Motor neuron (in vitro differentiated cells): ENCODE results near the gene UBE2G2. TPM values are rescaled to one million over a fixed set of nuclear protein-coding genes. Genes with fewer than 3 reads are reported as not detected.

Experiments used
- ATAC-seq, 8 experiments: fragments of 200-7000 bp; cut with Tn5 transposase; replicated peaks in 6 of 8; 2 replicates each; pipeline ENCODE4 v1.8.0; 2021; ENCODE audit warnings: mild to moderate bottlenecking in 8 of 8, moderate library complexity in 8 of 8
- H3K27ac ChIP-seq, 2 donors: fragments of 250-450 bp; sonication (Bioruptor Pico); 2 replicates each; pipeline ENCODE4 v1.9.0; 2021; ENCODE audit warnings: antibody characterized with exemption in 2 of 2, mild to moderate bottlenecking in 2 of 2, moderate library complexity in 1 of 2
- H3K4me1 ChIP-seq, 2 donors: fragments of 250-450 bp; sonication (Bioruptor Pico); replicated peaks in 1 of 2; 2 replicates each; pipeline ENCODE4 v1.6.1; 2021; ENCODE audit warnings: antibody characterized with exemption in 2 of 2, mild to moderate bottlenecking in 2 of 2, moderate library complexity in 1 of 2
- H3K4me3 ChIP-seq, 5 donors: fragments of 250-450 bp; sonication (Bioruptor Pico); 2 replicates each; pipeline ENCODE4 v1.9.0; 2021; ENCODE audit warnings: antibody characterized with exemption in 5 of 5, mild to moderate bottlenecking in 5 of 5, moderate library complexity in 4 of 5
- WGBS, 10 experiments: fragments of 450-650 bp; shearing (Covaris generic); methylation state at CpG; one replicate each; pipeline ENCODE4 v1.0.0; 2022; 5-methylcytosine and 5-hydroxymethylcytosine counted together
- in situ Hi-C, 9 experiments: fragments of 400-800 bp; cut with MboI; loops; one replicate each; pipeline ENCODE4 v1.15.0; 2021; ENCODE audit warnings: low sequenced_read_pairs in 9 of 9, low pct_unique_long_range_greater_than_20kb in 2 of 9; ENCODE audit not compliant: unreplicated experiment in 9 of 9
- total RNA-seq, 8 experiments: library from RNA; unstranded; fragments of 300-600 nt; gene quantifications; 2 replicates each; pipeline versions ENCODE4 v1.2.3 to v1.2.4, GENCODE V29; 2022

Gene UBE2G2
- total RNA-seq, 8 experiments from 2014 or later = 32.6 to 142 (median 54.7) TPM

DNA sequence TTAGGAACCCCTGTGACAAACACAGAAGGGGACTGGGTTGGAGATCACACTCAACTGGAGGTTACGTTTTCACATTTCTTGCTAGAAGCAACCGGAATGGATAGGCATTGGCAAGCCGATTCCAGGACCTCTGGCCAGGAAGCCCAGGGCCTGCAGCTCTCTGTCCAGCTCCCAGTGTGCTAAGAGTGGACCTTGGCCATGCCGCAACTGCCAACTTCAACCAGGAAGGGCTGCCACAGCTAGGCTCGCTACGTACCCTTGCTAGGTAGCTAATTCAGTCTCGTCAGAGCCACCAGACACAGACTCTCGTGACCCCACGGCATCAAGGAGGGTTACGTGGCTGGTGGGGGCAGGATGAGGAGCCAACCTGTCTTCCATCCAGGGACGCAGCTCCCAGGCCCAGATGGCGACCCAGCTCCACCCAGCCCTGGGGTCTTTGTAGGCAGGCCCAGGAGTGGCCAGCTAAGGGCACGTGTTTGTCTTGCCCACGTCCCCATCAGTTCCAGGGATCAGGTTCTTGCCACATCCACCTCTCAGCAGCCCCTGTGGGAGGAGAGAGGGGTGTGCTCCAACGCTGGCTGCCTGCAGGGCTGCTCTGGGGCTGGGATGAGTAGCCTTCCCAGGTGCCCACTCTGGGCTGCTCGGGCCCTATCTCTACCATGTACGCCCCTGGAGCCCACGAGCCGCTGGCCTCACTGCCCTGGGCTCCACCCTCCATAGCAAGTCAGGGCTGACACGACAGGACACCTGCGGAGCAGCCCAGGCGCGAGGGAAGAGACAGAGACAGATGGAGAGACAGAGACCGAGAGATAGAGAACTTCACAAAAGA is 39.2 kb downstream of the UBE2G2 start:
- H3K4me3 ChIP-seq = no peak overlapping the region
- ATAC-seq = no peak
- peaks cover under 1 to 6% of the 10 kb centered on the region in 2 donors for H3K4me1 ChIP-seq
- in situ Hi-C loops = no loop called here
- WGBS, 10 experiments = 47 to 100% (median 89%) methylated on average over 1 to 9 of the region's 24 CpGs; no CpG with 5 or more reads in 2 of the 10 experiments
- no peak overlapping the region for H3K27ac ChIP-seq

DNA sequence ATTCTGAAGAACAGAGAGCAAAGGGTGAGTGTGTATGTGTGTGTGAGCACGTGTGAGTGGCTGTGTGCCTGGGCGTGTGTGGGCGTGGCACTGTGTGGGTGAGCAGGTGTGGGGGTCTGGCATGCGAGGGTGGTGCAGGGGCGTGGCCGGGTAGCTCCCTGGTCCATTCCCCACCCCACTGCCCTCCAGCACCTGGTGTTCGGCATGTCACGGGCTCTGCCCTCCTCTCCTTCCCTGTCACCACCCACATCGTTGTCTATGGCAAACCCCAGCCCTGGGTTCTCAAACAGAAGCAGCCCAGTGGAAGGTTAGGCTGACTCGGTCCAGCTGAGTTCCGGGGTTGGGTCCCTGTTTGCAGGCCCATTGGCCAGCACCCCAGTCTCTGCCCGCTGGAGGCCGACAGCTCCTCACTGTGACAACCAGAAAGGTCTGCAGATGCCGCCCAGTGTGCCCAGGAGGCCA is 39.8 kb downstream of the UBE2G2 start:
- H3K4me3 ChIP-seq = no peak overlapping the region
- H3K4me1 ChIP-seq = peaks cover 0 to 3% of the 10 kb centered on the region in 2 donors
- 49 to 87% (median 84%) methylated on average over 3 to 4 of the region's 14 CpGs; no CpG with 5 or more reads in 7 of the 10 experiments for WGBS, 10 experiments
- no peak for ATAC-seq
- no peak overlapping the region for H3K27ac ChIP-seq
- in situ Hi-C loops = no loop called here

DNA sequence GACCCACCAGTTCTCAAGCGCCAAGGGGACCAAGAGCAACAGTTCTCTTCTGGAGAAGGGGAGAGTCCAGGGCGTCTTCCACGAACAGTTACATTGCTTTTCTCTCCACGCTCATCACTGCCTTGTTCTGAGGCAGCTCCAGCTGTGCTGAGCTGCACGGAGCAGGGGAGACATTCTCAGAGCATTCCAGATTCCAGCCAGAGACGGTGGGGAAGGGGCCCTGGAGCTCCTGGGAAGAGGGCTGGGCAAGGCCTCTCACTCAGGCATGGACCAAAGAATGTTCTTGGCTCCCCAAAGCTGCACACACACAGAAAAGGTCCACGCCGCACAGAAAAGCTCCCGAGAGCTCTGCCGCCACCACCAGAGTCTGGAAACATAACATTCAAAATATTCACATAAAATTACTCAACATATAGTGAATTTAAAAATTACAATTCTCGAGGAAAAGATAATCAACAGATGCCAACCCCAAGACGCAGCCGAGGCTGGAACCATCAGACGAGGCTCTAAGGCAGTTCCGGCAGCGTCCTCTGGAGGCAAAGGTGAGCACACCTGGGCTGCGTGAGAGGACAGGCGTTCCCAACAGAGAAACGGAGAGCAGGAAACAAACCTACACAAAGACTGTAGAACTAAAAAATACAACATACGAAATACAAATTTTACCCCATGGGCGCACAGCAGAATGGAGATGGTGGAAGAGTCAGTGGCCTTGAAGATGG is 40.5 kb downstream of the UBE2G2 start:
- no peak overlapping the region for H3K27ac ChIP-seq
- WGBS, 10 experiments = 18 to 88% (median 65%) methylated on average over 2 to 17 of the region's 21 CpGs; no CpG with 5 or more reads in 3 of the 10 experiments
- in situ Hi-C loops = no loop called here
- no peak overlapping the region for H3K4me3 ChIP-seq
- peak in 1 of 8 experiments; percentile 34 for ATAC-seq
- peaks cover 0 to 3% of the 10 kb centered on the region in 2 donors for H3K4me1 ChIP-seq

DNA sequence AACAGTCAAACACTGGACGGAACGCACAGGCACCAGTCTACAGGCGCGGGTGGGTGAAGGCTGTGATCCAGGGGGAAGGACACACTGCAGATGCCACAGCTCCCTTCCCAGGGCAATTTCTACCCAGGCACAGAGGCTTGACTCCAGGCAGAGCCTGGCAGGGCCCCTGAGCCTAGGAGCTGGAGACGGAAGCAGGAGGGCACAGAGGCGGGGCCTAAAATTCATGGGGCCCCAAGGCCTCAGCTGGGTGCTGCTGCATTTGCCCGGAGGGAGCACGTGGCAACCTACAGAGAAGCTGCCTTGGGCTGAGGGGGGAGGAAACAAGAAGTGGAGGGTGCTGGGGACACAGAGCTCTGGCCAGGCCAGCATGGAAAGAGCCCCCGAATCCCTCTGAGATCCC is 41.2 kb downstream of the UBE2G2 start:
- no peaks in the 10 kb centered on the region for H3K4me1 ChIP-seq
- whole genome bisulfite sequencing, 10 experiments = 20 to 90% (median 54%) methylated on average over 2 to 3 of the region's 9 CpGs; no CpG with 5 or more reads in 7 of the 10 experiments
- H3K27ac ChIP-seq = no peak overlapping the region
- in situ Hi-C loops = no loop called here
- ATAC-seq = peak in 3 of 8 experiments; percentile 20 to 44 (median 37)
- H3K4me3 ChIP-seq = no peak overlapping the region

DNA sequence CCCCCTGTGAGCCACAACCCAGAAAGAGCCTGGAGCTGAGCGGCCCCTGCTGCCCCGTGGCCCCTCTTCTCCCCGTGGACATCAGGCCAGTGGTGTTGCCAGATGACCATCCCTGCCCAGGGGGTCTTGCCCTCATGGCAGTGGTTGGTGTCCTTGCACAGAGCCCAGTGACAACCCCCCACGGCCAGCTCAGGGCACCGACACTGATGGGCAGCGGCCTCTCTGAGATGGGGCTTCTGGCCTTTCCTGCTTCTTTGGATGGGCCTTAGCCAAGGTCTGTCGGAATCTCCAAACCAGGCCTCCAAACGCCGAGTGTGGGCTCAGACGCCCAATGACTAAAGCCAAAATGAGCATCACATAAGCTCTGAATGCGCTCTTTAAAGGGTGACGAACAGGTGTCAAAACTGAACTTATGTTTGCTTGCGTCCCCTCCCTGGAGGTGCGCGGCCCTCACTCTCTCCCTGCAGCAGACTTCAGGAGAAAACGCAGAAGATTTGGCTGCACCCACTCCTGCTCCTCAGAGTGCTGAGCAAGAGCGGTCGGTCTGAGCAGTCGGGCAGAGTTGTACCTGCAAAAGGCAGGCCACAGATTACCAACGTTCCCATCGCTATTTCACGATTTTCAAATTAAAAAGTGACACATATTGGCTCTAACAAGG is 41.9 kb downstream of the UBE2G2 start:
- ATAC-seq = no peak
- in situ Hi-C loops = no loop called here
- Histone ChIP-seq H3K4me1 (no peaks in the 10 kb centered on the region), H3K4me3 (no peak overlapping the region), H3K27ac (no peak overlapping the region)
- 83 to 100% (median 92%) methylated on average over 1 to 11 of the region's 22 CpGs; no CpG with 5 or more reads in 2 of the 10 experiments for WGBS, 10 experiments

DNA sequence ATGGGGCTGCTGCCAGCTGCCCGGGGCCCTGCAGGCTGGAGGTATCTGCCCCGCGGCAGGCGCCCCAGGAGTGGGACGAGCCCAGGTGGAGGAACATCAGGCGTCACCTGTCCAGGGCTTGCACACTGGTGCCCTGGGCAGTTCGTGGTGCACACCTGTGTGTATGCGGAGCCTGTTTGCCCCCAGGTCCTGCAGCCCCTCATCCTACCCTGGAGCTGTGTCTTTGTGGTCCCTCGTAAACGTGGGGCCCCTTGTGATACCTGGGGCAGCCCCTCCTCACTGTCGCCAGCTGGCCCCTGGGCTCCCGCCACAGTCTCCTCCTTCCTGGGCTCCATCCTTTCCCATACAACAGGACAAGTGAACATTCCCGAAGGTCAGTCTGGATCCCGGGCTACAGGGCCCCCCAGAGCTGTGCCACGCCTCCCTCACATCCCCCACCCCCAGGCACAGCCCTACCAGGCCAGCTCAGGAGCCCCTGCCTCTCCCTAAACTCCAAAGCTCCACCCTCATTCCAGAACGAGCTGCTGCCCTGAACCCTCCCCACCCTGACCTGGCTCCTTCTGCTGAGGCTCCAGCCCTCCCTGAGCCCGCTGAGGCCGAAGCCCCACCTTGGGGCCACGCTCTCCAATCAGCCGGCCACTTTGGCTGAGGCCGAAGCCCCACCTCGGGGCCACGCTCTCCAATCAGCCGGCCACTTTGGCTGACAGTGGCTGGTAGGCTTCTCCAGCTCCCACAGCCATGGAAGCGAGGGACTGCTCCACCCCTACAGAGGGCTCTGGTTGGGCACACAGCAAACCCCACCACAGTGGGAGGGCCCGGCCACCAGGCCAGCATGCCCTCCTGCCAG is 42.6 kb downstream of the UBE2G2 start:
- Histone ChIP-seq H3K27ac (no peak overlapping the region), H3K4me1 (no peaks in the 10 kb centered on the region), H3K4me3 (no peak overlapping the region)
- 60 to 100% (median 84%) methylated on average over 1 to 6 of the region's 26 CpGs; no CpG with 5 or more reads in 5 of the 10 experiments for WGBS, 10 experiments
- in situ Hi-C loops = no loop called here
- ATAC-seq = no peak

DNA sequence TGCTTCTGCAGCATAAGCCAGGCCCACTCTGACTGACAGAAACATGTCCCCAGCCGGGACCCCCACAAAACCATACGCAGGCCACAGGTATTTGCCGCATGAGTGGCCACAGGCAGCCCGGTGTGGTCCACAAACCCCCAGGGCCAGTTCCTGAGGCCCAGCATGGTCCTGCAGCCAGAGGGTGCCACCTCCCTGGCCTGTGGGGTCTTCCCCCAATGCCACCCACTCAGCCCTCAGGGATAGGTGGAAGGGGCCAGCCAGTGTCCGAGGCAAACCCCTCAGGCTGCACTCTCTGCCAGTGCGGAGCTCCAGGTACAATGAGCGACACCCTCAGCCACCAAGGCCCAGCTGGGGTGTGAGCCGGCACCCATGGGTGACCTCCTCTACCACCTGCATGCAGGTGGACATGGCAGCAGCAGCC is 43.5 kb downstream of the UBE2G2 start:
- no peak overlapping the region for H3K4me3 ChIP-seq
- in situ Hi-C loops = no loop called here
- no peaks in the 10 kb centered on the region for H3K4me1 ChIP-seq
- no peak for ATAC-seq
- 80 to 100% (median 100%) methylated on average over 1 of the region's 8 CpGs; no CpG with 5 or more reads in 7 of the 10 experiments for WGBS, 10 experiments
- no peak overlapping the region for H3K27ac ChIP-seq

DNA sequence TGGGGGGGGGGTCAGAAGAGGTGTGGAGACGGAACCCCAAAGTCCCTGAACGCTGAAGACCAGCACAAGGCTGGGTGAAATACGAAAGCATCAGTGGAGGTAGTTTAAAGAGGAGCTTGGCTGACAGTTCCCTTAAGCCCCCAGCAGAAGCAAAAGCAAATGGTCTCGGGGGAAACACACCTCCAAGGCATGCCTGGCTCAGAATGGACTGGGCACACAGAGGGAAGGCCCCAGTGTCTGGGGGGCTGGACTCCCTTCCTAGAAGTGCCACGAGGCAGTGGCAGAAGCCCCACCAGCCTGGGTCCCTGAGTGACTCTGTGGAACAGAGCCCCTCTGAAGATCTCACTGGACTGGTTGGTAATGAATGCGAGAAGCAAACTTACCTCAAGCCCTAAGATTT is 43.9 kb downstream of the UBE2G2 start:
- Histone ChIP-seq H3K27ac (no peak overlapping the region), H3K4me3 (no peak overlapping the region), H3K4me1 (no peaks in the 10 kb centered on the region)
- 50 to 67% (median 64%) methylated on average over 1 to 2 of the region's 6 CpGs; no CpG with 5 or more reads in 7 of the 10 experiments for WGBS, 10 experiments
- ATAC-seq = no peak
- in situ Hi-C loops = no loop called here

DNA sequence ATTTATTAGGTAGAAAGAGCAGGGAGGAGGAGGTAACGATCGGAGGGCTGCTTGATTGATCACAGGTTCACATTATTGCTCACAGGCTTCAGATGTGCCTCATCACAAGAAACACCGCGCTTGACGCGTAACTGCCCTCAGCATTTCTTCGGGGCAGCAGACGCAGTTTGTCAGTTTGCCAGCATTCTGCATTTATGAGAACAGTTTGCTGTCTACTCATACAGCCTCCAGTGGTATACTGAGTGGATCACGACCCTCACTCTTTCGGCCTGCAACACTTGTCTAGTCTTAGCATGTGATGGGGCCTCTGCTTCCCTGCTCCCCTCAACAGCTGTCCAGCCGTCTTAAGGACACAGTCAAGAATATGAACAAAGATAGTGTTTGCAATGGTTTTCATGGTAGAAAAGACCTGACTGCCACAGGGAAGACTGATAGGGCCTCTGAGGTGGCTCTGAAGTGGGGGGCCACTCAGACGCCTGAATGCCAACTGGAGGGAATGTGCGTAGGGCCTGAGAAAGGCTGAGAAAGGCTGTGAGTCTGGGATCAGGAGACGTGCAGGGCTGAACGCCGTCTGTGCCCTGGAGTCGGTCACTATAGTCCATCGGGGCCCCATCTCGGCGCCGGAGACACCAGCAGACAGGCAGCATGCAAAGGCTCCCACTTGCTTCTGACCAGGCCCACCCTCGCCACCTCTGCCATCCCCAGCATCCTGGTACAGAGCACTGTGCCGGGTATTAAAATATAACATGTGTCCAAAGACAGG is 45.0 kb downstream of the UBE2G2 start:
- H3K27ac ChIP-seq = no peak overlapping the region
- no peaks in the 10 kb centered on the region for H3K4me1 ChIP-seq
- in situ Hi-C loops = no loop called here
- no peak overlapping the region for H3K4me3 ChIP-seq
- peak in 3 of 8 experiments; percentile 35 to 66 (median 40) for ATAC-seq
- WGBS, 10 experiments = 29 to 100% (median 73%) methylated on average over 1 to 10 of the region's 23 CpGs; no CpG with 5 or more reads in 3 of the 10 experiments

DNA sequence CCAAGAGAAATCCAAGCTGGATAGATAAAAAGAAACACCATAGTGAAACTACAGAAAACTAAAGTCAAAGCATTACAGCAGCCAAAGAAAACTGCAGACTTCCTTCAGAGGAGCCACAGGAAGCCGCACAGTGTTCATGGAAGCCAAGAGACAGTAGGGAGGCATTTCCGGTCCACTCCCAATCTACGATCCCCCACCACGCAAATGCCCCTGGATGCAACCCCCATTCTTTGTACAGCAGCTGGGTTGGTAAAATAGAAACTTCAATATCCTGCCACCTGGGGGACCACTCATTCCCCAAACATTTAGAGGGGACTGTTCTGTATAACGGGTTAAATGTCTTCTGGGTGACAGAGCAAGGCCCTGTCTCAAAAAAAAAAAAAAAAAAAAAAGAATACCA is 46.4 kb downstream of the UBE2G2 start:
- Histone ChIP-seq H3K4me3 (no peak overlapping the region), H3K4me1 (peaks cover 4% of the 10 kb centered on the region in 2 donors), H3K27ac (no peak overlapping the region)
- no peak for ATAC-seq
- in situ Hi-C loops = no loop called here
- WGBS, 10 experiments = 20 to 100% (median 86%) methylated on average over 1 to 5 of the region's 5 CpGs; no CpG with 5 or more reads in 2 of the 10 experiments

DNA sequence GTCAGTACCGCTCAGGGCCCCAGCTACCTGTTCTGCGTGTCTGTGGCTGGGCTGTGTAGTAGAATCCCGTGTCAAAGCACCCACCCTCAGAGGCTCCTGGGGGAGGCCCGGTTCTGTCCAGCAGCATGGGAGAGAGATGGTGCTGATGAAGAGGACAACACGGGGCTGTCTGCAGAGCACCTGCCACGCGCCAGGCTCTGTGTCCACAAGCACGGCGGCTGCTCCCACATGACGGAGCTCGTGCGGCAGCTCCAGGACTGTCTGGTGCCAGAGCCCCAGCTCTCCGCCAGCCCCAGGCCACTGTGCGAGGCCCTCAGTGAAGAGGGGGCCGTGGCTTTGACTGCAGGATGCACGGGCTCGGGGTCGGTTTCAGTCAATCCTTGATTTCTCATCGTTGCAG is 48.3 kb downstream of the UBE2G2 start:
- whole genome bisulfite sequencing, 10 experiments = 47 to 100% (median 80%) methylated on average over 1 to 6 of the region's 19 CpGs; no CpG with 5 or more reads in 5 of the 10 experiments
- ATAC-seq = no peak
- Histone ChIP-seq H3K27ac (no peak overlapping the region), H3K4me1 (peaks cover 10 to 12% of the 10 kb centered on the region in 2 donors), H3K4me3 (no peak overlapping the region)
- in situ Hi-C loops = no loop called here
